Head of caudate nucleus (tissue), 42 donors: Measurements from ENCODE around the gene FBXL19.
"Not testable (repeated sequence)": the region's sequence is repeated elsewhere in the genome, so short reads cannot be mapped to it uniquely, and the experiment has no call there.

ENCODE experiments used
- DNase-seq, 42 donors: peaks; one replicate each; pipeline versions ENCODE4 v3.0.0 to v3.0.0-alpha.2; 2020 to 2021; ENCODE audit warnings: mixed read lengths in 7 of 42
- intact Hi-C: fragments of 100-400 bp; cut with DNase I; formaldehyde crosslinking; loops from one replicate; pipeline ENCODE4 v1.15.0; 2022

FBXL19 gene

GRCh38 chr16:30923554-30924075 lies at the start of gene FBXL19:
TSS of gene FBXL19 (plus strand) at chr16:30923572. CDS start at chr16:30925755, 2,183 bp downstream.
- peak in 1 of 42 donors; percentile 14 for DNase-seq
- intact Hi-C loops, result loop anchor here (2.0 to 10.0 kb wide), 3 partner anchors 29 to 269 kb away; partner anchors contain the start of genes BCL7C, FBRS and PRR14

DNA sequence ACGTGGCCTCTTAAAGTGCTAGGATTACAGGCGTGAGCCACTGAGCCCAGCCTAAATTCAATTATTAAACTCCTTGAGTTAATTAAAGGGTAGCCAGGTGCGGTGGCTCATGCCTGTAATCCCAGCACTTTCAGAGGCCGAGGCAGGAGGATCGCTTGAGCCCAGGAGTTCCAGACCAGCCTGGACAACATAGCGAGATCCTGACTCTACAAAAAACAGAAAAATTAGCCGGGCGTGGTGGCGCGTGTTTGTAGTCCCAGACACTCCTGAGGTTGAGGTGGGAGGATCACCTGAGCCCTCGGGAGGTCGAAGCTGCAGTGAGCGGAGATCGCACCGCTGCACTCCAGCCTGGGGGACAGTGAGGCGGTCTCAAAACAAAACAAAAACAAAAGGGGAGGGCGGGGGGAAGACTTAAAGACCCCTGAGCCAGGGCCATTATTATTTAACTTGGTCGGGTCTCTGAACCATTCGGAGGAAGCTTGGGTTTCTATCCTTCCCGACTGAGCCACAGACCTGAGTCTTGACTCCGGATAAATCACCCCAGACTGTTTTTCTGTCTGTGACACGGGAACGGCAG lies 49.0 kb upstream of the FBXL19 start:
- intact Hi-C loops, result no loop called here
- peak in 15 of 42 donors; percentile 6 to 64 (median 30) for DNase-seq

GRCh38 chr16:30874821-30875717 lies 48.3 kb upstream of the FBXL19 start:
- peak; percentile 78 to 97 (median 93) for DNase-seq
- intact Hi-C loops, result loop anchor here (5.0 kb wide), 2 partner anchors 68 to 88 kb away; partner anchors contain the start of gene ZNF629

DNA sequence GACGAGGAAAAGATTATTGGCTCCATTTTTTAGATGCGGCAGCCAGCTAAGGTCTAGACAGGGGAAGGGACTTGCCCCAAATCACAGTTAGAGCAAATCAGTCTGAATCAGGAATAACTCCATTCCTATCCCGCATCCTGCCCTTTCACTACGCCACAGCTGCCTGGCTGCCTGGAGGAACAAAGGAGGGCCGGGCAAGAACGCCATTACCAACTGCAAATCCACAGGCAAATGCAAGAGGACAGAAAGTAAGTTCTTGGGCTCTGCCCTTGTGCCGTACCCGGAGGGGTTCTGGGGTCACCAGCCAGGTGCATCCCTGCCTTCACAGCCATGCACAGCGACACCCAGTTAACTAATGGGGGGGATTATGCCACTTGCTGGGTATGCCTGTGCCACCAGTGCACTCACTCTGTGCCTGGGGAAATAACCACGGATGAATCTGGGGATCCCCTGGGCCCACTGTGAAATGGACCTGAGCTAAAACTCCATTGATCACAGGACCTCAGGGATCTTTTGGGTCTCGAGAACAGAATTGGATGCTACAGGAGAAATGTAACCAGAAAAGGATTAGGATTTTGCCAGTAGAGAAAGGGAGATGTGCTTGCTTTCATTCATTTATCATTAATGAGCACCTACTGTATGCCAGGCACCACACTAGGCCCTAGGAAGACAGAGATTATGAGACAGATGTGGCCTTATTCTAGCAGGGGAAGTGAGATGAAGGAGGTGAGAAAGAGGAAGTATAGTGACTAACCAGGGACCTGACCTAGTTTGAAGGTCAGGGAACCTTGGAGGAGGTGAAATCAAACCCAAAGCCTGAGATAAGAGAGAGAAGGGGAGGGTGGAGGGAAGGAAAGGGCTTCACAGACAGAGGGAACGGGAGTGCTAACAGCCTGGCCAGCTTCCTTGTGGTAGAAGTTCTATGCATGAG lies 47.2 kb upstream of the FBXL19 start:
- peak in 21 of 42 donors; percentile 7 to 51 (median 22) for DNase-seq
- intact Hi-C loops, result loop anchor here (2.0 to 5.0 kb wide), 3 partner anchors 21 to 89 kb away; partner anchors contain the start of genes CTF1 and ZNF629

GRCh38 chr16:30876867-30877266 lies 46.5 kb upstream of the FBXL19 start:
- intact Hi-C loops, result loop anchor here (2.0 to 5.0 kb wide), 3 partner anchors 20 to 90 kb away; partner anchors contain the start of genes CTF1 and ZNF629
- no peak for DNase-seq

DNA sequence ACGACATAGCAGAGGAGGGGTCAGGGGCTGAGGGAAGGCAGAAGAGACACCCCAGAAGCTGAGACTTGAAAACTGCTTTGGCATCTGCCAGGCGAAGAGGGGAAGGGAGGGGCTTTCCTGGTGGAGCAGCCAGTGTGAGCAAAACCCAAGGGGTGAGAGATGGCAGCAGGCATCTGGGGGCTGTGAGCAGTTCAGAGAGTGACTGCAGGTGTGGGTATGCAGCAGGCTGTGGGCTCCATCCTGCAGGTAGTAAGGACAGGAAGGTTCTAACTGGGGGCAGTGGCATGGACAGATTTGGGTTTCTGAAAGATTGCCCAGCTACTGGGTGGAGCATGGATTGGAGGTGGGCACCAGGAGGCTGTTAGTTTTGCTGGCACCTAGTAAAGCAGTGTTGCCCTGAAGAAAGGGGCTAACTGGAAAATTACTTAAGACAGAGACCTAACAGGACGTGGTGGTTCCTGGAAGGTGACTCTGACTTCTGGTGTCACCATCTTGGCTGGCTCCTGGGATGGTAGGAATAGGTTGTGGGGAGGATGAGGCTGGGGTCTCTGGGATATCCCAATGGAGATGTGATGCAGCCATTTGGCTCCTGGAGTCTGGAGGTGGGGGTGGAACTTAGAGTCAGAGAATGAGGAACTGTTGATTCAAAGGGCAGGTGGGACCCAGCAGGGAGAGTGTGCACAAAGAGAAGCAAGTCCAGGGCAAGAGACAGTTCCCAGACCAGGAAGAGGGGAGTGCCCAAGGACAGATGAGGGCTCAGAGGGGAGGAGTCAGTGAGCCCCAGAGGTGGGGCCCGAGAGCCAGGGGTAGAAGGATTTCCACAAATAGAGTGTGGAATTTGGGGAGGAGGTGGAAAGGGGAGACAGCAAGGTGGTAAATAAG lies 40.7 kb upstream of the FBXL19 start:
- intact Hi-C loops, result no loop called here
- DNase-seq, result no peak

- intact Hi-C loops, result no loop called here
- no peak for DNase-seq
These were observed 38.6 kb upstream of the FBXL19 start for GRCh38 chr16:30884760-30885159.

- DNase-seq, result no peak
- intact Hi-C loops, result no loop called here
These were observed 38.2 kb upstream of the FBXL19 start for GRCh38 chr16:30885196-30885595.

- no peak for DNase-seq
- intact Hi-C loops, result no loop called here
These were observed 37.2 kb upstream of the FBXL19 start for GRCh38 chr16:30886145-30886544.

GRCh38 chr16:30887927-30888326 lies 35.4 kb upstream of the FBXL19 start:
- no peak for DNase-seq

DNA sequence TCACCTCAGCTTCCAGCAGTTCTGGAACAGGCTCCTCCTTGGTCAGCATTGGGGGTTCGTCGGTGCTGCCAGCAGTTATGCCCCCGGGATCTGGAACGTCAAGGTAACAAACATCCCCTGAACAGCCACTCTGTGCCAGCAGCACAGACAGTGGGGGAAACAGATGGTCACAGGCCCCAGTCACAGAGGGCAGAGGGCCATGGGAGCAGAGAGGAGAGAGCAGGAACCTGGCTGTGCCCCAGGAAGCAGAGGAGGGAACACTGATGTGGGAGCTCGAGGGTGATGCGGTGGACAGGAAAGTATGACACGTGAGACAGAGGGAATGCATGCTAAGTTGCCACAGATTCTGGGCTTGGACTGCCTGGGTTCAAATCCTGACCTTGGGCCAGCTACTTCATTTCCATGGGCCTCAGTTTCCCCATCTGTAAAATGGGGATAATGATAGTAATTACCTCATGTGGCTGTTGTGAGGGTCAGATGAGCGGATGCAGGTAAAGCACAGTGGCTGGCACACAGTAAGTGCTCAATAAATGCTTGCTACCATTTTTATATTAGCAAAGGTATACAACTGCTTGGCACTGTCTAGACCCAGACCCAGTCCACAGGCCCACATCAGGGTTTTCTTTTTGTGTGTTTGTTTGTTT lies 34.4 kb upstream of the FBXL19 start:
- intact Hi-C loops, result no loop called here
- DNase-seq, result no peak

More at GRCh38 chr16:30887927-30888326, 35.4 kb upstream of the FBXL19 start:
- intact Hi-C loops, result no loop called here

GRCh38 chr16:30889721-30890120 lies 33.7 kb upstream of the FBXL19 start:
- intact Hi-C loops, result no loop called here
- DNase-seq, result no peak

- intact Hi-C loops, DNase-seq: not testable (repeated sequence)
These were observed 32.1 kb upstream of the FBXL19 start for GRCh38 chr16:30891043-30891823.

GRCh38 chr16:30892670-30893416 lies 30.5 kb upstream of the FBXL19 start:
- DNase-seq, result peak in 1 of 42 donors; percentile 38
- intact Hi-C loops, result no loop called here

- DNase-seq, result peak in 3 of 42 donors; percentile 10 to 15 (median 13)
- intact Hi-C loops, result no loop called here
These were observed 30.0 kb upstream of the FBXL19 start for GRCh38 chr16:30893417-30893743.
